GF-D8 (cell line): ENCODE data around the gene DOK6.
"Not testable (repeated sequence)": the region's sequence is repeated elsewhere in the genome, so short reads cannot be mapped to it uniquely, and the experiment has no call there.

Experiments used
- DNase-seq: peaks from one replicate; lab custom pipeline; 2025; lab: John Stamatoyannopoulos, UW

The DOK6 gene

DNA sequence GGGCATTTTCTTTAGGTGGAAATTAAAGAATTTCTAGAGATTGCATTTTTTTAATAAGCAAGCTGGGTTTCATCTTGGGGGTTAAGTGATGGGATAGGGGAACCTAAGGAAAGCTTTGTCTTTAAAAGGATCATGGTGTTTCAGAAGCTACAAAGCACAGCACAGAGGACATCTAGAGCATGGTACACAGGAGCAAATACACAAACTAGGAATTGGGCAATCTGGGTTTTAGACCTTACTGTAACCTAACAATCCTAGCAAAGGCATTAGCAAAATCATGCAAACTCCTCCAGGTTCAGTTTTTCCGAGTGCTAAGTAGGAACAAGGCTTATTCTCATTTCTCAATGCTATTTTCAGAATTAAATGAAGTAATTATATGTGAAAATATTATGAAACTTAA is 412.9 kb downstream of the DOK6 start:
- DNase-seq = no peak

DNA sequence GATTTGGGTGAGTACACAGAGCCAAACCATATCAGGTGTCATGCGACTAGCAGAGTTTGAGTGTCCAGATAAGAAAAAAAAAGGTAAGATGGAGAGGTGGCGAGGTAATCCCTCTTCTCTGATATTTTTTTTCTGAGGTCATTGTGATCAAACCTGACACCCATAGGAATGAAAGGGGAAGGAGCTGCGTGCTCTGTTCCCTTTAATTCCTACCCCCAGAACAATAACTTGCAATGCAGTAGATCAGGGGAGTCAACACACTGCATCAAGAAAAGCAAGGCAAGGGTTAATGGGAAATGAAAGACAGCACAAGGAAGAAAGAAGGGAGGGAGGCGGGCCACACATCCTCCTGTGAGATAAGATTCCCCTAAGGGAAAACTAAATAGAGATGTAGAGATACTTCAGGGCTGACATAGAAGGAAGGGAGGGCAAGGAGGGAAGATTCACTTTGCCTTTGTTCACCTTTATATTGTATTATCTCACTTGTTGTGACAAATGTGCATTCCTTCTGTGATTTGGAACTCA is 414.2 kb downstream of the DOK6 start:
- DNase-seq = no peak

DNA sequence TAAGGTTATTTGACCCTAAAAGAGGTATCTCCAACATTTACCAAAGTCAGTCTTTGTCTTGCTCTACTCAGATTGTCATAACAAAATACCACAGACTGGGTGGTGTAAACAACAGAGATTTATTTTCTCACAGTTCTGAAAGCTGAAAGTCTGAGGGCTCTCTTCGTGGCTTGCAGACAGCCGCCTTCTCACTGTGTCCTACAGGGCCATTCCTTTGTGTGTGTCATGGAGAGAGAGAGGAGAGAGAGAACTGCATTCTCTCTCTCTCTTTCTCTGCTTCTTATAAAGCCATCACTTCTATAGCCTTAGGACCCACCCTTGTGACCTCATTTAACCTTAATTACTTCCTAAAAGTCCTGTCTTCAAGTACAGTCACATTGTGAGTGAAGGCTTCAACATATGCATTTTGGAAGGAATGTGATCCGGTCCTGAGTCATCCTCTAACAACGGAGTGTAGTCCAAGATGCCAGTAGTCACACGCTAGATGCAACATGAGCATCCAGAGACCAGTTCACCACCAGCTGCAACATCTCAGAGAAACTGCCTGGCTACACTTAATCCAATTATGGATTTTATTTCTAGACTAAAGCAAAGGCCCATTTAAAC is 416.8 kb downstream of the DOK6 start:
- no peak for DNase-seq

DNA sequence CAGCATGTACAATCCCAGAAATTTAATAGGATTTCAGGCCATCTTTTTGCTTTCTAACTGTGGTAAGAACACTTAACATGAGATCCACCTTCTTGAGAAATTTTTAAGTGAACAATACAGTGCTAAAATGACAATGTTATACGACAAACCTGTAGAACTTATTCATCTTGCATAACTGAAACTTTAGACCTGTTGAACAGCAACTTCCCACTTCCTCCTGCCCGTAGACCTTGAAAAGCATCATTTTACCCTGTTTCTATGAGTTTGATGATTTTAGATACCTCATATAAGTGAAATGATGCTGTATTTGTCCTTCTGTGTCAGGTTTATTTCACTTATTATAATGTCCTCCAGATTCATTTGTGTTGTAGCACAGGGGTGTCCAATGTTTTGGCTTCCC is 418.8 kb downstream of the DOK6 start:
- no peak for DNase-seq

DNA sequence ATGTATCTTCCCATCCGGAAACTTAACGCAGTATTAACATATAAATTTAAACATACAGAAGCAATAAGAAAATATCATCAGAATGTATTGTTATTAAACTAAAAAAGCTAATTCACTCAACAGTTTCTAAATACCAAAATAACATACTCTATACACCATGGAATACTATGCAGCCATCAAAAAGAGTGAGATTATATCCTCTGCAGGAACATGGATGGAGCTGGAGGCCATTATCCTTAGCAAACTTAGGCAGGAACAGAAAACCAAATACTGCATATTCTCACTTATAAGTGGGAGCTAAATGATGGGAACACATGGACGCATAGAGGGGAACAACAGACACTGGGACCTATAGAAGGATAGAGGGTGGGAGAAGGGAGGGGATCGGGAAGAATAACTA is 419.9 kb downstream of the DOK6 start:
- no peak for DNase-seq

DNA sequence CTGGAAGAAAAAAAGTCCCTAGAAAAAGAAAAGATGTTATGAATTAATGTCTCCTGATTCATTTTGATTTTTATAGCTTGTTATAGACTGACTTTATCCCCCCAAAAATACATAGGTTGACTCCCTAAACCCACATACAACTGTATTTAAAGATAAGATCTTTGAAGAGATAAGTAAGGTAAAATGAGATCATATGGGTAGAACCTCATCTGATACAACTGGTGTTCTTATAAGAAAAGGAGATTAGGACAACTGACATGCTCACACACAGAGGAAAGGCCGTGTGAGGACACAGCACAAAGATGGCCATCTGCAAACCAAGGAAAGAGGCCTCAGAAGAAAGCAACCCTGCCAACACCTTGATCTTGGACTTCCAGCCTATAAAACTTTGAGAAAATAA is 429.5 kb downstream of the DOK6 start:
- no peak for DNase-seq

DNA sequence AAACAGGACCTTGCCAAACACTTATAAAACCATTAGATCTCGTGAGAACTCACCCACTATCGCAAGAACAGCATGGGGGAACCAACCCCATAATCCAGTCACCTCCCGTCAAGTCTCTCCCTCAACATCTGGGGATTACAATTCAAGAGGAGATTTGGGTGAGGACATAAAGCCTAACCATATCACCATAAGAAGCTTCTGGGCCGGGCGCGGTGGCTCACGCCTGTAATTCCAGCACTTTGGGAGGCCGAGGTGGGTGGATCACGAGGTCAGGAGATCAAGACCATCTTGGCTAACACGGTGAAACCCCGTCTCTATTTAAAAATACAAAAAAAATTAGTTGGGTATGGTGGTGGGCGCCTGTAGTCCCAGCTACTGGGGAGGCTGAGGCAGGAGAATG is 434.3 kb downstream of the DOK6 start:
- not testable (repeated sequence) for DNase-seq

DNA sequence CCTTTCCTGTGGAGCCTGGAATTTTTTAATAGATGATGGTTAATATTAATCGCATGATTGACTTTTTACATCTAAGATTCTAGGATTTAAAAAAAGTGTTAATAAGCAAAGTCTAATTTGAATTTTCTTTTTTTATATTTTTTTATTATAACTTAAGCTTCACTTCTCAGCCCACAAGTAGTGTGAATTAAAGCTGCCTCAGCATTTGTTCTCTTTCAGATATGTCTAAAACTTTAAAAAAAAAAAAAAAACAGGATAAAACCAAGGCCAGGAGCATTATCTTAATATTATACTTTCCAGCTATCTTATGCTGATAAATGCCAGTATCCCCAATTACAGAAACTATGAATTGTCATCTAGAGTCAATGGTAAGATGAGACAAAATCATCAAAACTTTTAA is 437.3 kb downstream of the DOK6 start:
- no peak for DNase-seq

DNA sequence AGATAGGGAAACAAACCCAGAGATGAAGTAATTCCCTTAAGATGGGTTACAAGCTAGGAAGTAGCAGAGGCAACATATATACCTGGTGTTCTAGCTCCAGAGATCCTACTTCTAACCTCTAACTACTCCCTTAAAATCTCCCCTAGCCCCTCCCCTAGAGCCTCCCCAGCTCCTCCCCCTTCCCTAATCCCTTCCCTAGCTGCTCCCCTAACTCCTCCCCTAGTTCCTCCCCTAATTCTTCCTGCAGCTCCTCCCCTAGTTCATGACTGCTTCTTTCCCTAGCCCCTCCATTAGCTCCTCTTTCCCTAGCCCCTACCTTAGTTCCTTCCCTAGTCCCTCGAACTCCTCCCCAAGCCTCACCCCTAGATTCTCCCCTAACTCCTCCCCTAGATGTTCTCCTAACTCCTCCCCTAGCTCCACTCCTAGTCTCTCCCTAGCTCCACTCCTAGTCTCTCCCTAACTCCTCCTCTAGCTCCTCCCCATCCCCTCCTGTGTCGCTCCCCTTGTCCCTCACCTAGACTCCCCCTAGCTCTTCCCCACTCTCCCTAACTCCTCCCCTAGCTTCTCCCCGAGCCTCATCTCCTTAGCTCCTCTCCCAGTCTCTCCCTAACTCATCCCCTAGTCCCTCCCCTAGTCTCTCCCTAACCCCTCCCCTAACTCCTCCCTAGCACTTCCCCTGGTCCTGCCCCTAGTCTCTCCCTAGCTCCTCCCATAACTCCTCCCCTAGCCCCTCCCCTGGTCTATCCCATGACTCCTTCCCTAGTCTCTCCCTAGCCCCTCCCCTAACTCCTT is 438.1 kb downstream of the DOK6 start:
- DNase-seq = no peak

DNA sequence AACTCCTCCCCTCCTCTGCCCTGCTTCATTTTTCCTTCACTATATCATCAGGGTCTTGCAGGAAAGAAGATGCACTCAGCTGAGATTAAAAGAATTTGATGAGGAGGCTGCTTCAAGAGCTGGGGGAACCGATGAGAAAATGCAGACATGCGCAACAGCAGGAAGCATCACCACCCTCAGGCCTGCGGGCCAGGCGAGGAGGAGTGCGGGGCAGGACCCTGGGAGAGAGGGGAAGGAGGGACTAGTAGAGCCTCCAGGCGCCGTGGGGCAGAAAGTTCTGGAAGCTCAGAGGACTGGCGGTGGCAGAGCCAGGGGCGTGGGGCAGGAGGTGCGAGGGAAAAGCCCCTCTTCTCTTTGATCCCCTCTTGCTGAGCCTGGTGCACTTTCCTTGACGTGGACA is 438.8 kb downstream of the DOK6 start:
- DNase-seq = no peak

DNA sequence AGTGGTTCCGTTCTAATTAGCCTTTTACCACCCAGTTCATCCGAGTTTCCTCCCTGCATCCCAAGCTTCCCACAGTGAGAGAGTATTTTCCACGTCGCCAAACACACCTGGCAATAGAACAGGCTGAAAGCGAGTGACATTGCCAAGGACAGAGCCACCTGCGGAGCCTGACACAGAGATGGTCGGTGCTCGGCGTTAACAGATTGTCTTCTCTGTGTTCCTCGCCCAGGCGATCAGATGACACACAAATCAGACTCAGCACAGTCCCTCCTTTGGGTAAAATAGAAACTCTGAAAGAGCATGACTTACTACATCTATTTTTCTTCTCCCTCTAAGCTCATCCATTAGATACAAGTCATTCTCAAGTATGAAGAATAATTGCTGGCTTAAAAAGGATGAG is 439.3 kb downstream of the DOK6 start:
- no peak for DNase-seq

DNA sequence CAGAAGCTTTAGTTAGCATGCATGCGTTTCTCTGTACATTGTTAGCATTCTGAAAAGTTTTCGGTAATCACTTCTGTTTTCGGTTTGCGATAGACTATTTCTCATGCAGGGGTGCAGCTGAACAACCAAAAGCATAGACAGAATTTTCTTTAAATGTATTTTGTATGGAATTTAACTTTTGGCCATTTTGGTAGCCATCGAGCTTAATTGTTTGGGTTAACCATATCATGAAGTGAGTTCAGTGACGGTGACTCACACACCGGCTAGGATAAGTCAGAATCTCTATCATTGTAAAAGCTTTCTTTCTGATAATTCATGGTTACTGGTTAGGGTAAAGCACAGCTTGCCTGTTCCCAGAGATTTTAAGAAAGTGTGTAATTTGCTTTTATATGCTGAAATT is 439.8 kb downstream of the DOK6 start:
- DNase-seq = no peak

DNA sequence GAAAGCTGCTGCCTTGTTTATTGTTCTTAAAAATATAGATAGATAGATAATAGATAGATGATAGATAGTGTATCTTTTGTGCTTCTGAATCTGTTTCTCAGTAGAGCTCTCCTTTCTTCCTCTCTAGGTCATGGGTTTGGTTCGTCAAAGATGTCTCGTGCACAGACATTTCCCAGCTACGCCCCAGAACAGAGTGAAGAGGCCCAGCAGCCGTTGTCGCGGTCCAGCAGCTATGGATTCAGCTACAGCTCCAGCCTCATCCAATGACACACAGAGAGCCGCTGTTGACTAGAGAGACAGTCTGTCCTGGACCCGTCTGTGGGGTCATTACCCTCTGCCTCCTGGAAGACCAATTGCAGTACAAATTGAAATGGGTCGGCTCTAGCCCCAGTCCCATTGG is 440.4 kb downstream of the DOK6 start:
- no peak for DNase-seq

DNA sequence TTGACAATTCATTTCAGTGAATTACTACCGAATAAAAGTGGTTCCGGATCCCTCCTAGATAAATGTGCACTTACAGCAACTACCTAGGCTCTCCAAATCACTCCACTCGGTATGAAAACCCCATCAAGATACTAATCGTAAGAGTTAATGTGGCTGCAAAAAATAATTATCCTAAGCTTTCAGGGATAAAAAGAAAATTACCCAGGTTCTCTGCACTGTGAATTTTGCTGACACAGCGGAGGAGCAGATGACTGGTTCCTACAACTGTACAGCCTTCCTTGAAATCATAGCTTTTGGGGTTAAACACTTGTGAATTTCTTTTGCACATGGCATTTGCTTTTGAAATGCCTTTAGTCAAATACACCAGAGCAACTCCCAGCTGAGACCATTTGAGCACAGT is 442.3 kb downstream of the DOK6 start:
- no peak for DNase-seq

DNA sequence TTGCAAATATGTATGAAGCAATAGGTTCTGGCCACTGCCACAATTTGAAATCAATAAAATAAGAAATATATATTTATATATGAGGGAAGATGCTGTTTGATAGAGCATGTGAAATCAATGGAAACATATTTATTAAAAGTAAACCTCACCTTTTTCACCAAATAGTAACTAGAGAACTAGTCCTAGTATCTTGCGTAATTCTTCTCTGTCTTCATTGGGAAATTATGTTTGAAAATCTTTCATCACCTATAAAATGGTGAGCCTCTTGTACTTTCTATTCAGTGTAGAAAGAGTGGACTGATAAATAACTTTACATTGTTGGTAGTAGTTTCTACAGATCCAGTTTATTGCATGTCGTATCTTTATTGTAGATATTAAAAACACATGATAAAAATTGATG is 444.0 kb downstream of the DOK6 start:
- DNase-seq = no peak

DNA sequence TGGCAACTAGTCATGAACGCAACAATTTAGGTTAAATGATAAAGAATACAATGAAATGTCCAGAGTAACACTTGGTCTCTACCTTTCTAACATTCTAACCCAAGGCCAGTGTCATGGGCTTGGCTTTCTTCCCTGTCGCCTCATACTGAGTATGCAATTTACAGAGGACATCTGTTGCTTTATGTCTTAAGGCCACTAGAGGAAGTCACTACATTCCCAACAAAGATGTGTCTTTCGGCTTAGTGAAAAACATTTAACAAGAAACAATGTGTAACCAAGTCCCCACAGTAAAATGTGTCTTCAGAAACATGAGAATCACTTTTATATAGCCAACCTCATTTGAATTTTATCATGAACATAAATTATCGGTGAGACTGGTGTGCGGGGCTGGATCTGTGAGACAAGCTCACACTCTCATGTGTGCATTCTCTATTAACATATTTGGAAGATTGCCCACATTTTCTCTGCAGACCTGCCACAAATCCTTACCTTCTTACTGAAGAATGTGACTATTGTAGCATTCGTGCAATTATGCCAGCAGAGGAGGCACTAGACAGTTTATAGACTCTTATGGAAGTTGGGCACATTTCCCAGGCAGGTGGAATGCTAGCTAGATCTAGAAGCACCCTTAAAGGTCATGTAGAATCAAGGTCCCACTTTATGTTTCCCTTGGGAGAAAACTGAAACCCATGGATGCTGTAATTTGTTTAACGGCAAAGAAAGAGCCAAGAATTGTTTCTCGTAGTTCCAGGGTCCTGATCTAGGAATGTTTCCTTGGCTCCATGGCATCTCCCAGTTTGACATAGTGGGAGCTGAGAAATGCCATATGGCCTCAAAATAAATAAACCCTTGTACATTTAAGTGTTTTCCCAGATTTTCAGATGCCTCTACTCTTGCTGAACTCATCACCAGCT is 445.2 kb downstream of the DOK6 start:
- DNase-seq = no peak

DNA sequence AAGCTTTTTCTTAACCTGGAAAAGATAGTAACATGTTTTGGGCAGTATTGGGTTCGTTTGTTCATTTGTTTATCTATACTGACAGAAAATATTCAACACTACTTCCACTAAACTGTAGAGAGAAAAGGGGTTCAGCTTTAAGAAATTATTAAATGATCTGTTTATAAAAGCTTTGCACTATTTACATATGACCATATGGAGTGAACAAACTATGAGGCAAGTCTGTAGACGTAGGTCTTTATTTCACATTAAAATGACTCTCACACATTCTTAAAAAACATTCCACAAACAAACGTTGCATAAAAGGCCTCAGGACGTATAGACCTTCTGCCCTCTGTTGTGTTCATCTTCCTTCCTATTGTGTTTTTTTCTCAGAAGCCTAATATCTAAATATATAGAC is 452.4 kb downstream of the DOK6 start:
- DNase-seq = no peak

DNA sequence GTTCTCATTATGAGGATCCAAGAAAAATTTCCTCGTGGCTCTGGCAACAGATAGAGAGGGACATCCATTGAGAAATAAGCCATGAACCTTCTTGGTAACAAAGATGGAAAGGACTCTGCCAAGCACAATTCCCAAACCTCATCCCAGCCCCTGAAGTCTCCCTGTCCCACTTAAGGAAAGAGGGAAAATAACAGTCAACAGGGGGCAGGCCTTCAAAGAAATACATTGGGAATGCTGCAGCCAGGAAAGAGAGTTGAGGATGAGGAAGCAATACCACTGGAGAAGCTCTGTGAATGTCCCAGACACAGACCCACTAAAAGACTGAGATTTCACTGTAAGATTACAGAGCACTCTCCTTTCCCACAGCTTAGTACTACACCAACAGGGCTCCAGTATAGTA is 453.8 kb downstream of the DOK6 start:
- DNase-seq = no peak

DNA sequence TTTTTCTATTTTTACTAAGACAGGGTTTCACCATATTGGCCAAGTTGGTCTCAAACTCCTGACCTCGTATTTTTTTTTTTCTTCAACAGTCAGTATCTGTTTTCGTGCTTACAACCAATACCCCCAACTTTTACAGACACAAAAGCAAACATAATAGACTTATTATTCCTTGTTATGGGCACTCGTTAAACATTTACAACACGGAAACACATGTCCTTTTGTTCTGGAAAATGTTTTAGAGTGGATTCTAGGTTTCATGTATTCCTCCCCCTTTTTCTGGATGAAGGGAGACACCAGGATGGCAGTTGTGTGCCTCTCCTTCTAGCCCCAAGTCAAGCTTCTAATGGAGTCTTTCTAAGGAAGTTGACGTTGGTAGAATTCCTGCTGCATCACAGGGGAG is 458.2 kb downstream of the DOK6 start:
- DNase-seq = no peak

DNA sequence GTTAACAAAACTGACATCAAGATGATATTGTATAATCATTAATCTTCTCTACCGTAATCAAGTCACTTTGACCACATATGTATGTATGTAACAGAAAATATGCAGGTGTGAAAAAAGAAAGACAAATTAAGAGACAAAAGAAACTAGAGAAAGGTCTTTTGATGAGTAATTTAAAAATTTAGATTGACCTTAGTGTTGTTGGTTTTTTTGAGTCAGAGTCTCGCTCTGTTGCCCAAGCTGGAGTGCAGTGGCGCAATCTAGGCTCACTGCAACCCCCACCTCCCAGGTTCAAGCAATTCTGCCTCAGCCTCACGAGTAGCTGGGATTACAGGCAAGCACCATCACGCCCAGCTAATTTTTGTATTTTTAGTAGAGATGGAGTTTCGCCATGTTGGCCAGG is 464.1 kb downstream of the DOK6 start:
- not testable (repeated sequence) for DNase-seq

DNA sequence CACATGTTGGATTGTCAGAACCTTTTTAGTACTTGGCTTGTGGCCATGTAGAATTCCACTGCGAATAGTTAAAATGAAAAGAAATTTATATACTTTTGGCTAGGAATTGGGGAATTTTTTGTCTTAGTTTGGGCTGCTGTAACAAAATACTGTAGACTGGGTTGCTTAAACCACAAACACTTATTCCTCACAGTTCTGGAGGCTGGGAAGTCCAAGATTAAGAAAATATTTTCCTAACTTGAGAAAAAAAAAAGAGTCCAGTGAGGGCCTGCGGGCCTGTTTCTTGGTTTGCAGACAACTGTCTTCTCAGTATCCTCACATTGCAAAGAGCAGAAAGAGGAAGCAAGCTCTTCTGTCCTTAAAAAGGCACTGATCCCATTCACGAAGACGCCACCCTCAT is 465.1 kb downstream of the DOK6 start:
- DNase-seq = no peak

DNA sequence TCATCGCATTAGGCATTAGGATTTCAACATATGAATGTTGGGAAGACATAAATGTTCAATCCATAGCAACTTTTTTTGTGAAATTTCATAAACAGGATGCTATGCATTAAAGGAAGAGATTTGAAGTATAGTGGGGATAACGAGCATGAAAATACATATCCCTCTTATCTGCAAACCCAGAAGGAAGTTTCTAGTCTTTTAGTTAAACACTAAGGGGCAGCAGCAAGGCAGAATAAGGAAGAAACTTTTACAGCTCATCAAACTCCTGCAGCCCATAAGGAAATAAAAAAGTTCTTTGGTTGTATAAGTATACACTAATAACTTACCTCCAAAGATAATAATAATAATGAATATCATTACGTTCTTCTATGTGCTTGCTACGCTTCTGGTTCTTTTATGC is 465.5 kb downstream of the DOK6 start:
- DNase-seq = no peak

DNA sequence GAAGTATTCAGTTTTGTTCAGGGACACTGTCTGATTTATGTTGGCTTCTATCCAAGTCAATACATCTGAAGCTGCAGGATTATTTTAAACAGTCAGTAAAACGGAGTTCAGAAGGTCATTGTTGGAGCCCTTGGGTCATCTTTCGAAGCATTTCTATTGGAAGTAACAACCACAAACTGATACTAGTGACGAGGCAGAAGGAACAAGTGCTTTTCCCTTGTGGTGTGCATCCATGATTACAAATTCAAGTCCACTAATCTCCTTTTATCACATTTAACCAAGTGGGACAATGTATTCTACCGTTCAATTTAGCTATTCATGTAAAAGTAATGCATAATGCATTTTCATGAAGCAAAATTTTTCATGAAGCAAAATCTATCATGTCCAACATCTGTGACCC is 470.0 kb downstream of the DOK6 start:
- no peak for DNase-seq
